GM19372 (cell line): Measurements from ENCODE around the gene KLHL15.
"Not testable (repeated sequence)": the region's sequence is repeated elsewhere in the genome, so short reads cannot be mapped to it uniquely, and the experiment has no call there.

Experiments used
- ATAC-seq: cut with Tn5 transposase; IDR thresholded peaks from one replicate; pipeline ENCODE4 v1.9.1; 2021; ENCODE audit warnings: mild to moderate bottlenecking, low read depth, moderate library complexity; ENCODE audit not compliant: unreplicated experiment

Gene KLHL15

GRCh38 chrX:24027086-24027485 lies at the start of gene KLHL15:
KLHL15 (minus strand) TSS chrX:24027186; CDS start chrX:24006693, 20,493 bp downstream.
- ATAC-seq, result no peak

DNA sequence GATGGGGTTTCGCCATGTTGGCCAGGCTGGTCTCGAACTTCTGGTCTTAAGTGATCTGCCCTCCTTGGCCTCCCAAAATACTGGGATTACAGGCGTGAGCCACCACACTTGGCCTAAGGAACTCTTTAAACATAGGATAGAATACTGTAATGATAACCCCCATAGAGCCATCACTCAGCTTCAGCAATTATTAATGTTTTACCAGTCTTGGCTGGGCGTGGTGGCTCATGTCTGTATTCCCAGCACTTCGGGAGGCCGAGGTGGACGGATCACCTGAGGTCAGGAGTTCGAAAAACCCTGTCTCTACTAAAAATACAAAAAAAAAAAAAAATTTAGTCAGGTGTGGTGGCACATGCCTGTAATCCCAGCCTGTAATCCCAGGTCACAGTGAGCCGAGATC lies 42.9 kb upstream of the KLHL15 start:
- ATAC-seq, result no peak

DNA sequence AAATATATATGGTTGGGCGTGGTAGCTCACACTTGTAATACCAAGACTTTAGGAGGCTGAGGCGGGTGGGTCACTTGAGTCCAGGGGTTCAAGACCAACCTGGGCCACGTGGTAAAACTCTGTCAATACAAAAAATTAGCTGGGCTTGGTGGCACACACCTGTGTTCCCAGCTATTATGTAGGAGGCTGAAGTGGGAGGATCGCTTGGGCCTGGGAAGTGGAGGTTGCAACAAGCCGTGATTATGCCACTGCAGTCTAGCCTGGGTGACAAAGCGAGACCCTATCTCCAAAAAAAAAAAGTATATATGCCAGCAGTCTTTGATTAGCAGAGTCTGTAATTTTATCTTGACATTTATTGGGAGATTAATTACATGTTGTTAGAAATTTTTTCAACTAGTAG lies 36.5 kb upstream of the KLHL15 start:
- ATAC-seq, result no peak

GRCh38 chrX:24055043-24055356 lies 28.0 kb upstream of the KLHL15 start:
- peak; percentile 8 for ATAC-seq

DNA sequence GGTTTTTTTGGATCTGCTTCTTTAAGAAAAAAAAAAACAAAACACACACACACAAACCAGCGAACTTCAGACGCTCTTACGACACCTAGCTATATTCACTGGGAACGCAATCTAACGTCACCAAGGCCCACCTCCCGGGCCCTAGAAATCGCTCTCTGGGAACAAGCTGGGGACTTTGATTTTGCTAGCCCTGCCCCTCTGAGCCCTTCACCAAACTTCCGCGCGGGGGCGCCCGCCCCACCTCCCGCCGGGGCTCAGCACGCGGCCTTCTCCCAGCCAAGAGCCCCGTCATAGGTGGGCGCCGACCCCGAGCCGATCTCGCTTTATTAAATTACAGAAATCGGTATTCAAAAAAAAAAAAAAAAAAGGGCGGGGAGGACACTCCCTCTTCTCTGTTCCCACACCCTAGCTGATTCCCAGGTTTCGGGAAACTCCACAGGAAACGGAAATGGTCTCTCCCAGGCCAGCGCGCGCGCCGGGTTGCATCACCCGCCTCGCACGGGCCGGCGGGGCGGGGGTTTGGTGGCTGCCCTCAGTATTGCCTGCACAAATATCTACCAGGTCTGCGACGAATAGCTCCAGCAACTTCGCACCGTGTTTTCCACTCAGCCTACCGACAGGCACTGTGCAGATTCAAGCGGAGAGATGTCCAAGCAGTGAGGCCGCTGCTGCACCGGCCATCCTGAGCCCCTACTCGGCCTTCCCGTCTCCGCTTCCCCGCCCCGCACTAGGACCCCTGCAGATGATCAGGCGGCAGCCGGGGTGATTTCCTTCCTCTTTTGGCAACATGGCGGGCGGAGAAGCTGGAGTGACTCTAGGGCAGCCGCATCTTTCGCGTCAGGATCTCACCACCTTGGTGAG lies 27.4 kb upstream of the KLHL15 start, which contains the start of gene EIF2S3:
Gene EIF2S3, plus strand, starts transcription at position 775 of the 861 bp plus-strand sequence. Its CDS starts 13 bp downstream, at position 788.
- peak; percentile 79 for ATAC-seq

DNA sequence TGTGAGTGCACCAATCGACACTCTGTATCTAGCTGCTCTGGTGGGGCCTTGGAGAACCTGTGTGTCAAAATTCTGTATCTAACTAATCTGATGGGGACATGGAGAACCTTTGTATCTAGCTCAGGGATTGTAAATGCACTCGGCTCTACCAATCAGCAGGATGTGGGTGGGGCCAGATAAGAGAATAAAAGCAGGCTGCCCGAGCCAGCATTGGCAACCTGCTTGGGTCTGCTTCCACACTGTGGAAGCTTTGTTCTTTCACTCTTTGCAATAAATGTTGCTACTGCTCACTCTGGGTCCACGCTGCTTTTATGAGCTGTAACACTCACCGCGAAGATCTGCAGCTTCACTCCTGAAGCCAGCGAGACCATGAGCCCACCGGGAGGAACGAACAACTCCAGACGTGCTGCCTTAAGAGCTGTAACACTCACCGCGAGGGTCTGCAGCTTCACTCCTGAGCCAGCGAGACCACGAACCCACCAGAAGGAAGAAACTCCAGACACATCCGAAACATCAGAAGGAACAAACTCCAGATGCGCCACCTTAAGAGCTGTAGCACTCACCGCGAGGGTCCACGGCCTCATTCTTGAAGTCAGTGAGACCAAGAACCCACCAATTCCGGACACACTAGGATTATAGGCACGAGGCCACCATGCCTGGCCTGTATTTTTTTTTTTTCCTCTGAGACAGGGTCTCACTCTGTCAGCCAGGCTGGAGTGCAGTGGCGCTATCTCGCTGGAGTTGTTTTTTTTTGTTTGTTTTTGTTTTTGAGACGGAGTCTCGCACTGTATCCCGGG lies 23.7 kb upstream of the KLHL15 start:
- not testable (repeated sequence) for ATAC-seq

GRCh38 chrX:24049643-24050042 lies 22.7 kb upstream of the KLHL15 start:
- not testable (repeated sequence) for ATAC-seq

DNA sequence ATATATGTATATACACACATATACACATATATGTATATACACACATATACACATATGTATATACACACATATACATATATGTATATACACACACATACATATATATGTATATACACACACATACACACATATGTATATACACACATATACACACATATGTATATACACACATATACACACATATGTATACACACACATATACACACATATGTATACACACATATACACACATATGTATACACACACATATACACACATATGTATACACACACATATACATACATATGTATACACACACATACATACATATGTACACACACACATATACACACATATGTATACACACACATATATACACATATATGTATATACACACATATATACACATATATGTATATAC lies 19.1 kb upstream of the KLHL15 start:
- not testable (repeated sequence) for ATAC-seq

DNA sequence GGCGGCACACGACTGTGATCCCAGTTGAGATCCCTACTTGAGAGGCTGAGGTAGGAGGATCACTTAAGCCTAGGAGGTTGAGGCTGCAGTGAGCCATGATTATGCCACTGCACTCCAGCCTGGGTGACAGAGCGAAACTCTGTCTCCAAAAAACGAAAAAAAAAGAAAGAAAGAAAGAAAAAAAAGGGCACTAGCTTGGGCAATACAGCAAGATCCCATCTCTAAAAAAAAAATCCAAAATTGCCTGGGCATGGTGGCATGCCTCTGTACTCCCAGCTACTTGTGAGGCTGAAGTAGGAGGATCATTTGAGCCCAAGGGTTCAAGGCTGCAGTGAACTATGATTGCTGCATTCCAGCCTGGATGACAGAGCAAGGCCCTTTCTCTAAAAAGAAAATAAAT lies 10.7 kb upstream of the KLHL15 start:
- ATAC-seq, result no peak

DNA sequence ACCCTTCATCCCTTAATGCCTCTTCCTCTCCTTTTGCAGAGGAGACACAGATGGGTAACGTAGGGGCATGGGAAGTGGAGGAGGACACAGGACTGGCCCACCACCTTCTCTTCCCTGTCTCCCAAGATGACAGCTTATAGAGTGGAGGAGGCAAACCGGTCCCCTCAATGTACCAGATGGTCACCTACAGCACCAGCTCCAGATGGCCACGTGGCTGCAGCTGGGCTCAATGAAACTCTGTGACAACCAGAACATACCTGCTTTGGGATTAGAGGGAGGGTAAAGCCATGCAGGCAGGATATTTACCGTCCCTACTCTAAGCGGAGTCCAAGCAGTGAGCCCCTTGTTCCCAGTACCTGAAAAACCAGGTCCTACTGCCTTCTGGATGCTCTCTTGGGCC lies 7.5 kb upstream of the KLHL15 start:
- ATAC-seq, result no peak

DNA sequence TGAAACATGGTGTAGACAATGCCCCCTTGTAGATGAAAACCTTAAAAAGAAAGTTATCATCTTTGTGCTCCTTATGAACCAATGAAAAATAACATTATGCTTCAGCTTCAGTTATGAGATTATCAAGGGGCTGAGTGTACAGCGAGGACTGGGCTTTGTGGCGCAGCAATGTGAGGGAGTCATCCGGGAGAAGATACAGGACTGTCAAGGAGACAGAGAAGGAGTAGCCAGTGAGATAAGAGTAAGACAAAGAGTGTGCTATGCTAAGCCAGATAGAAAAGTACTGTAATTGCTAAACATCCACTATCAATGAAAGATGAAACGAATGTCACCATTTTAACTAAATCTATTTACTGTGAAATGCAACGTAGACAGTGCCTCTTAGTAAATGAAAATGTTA lies 3.6 kb upstream of the KLHL15 start:
- no peak for ATAC-seq

DNA sequence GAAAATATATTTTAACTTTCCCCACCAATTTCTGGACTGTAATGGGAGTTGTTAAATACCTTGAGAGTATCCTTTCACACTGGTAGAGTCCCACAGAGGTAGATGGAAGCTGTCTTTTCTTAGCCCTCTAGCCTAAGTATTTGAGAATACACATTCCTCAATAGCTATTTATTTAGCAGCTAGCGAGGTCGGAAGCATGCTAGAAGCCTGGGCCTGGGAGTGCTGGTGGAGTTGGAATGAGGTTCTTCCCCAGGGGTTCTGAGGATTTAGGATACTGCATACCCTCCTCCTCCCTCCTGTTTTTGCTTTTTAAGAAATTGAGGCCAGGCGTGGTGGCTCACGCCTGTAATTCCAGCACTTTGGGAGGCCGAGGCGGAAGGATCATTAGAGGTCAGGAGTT lies 999 bp upstream of the KLHL15 start:
- no peak for ATAC-seq

GRCh38 chrX:24026432-24026831 lies 554 bp downstream of the KLHL15 start:
- no peak for ATAC-seq

DNA sequence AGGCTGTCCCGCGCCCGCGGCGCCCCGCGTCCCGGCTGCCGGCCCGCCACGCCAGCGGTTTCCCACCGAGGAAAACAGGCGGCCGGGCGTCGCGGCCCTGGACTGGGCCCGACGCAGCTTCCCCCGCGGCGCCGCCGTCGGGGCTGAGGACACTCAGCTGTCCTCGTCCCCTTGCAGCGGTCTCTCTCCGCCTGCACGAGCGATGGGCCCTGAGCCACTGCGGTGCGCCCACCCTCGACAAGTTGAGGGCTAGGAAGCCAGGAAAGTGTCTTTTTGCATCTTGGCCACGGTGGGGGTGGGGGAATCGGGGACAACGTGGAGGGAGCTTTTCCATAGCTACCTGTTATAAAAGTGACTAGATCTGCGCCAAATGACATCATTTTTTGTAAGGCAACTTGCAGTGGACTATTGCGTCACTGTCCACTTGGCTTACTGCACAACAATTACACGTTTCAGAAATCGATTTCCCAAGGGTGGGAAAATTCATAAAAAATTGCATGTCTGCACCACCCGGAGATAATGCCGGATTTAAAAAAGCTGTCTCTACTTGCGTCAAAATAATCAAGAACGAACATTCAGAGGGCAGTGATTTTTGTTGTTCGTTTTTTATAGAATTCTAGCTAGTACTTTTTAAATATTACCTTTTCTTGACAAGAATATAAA lies 1.1 kb downstream of the KLHL15 start:
- ATAC-seq, result peak; percentile 21

DNA sequence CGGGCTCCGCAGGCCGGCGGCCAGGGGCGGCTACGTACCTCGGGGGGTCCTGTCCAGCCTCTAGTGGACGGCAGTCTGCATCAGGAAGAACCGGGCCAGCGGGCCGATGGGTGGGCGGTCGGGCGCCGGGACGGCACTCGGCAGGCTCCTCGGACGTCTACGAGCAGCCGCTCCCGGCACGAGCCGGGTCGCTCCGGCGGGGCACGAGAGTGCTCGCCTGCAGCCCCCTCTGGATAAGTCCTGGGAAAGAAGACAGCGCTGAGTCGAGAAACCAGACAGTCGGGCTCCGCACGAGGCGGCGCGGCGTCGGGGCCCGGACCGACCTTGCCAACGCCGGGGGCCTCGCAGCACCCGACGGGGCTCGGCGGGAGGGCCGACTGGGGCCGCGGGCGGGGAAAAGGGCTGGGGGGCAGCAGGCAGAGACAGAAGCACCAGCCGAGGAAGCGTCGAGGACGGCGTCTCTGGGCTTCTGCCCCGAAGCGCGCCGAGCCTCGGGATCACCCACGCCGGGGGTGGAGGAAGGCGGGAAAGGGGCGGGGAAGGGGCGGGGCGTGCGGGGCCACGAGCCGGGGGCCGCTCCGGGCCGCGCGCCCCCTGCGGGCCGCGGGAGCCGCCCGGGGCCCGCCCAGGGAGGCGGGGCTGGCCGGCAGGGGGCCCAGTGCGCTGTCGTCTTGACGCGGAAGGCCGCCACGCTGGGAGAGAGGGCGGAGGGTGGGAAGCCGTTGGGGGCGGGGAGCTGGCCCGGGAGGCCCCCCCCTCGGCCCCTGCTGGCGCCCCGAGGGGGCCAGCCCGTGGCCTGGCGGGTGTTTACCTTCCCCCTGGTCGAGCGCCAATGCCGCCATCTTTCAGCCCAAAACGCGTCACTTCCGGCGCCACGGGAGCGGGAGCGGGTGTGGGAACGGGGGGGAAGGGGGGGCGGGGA lies 1.9 kb downstream of the KLHL15 start:
- peak; percentile 82 for ATAC-seq

- ATAC-seq, result no peak
Measured at GRCh38 chrX:24023972-24024669, 2.9 kb downstream of the KLHL15 start.

DNA sequence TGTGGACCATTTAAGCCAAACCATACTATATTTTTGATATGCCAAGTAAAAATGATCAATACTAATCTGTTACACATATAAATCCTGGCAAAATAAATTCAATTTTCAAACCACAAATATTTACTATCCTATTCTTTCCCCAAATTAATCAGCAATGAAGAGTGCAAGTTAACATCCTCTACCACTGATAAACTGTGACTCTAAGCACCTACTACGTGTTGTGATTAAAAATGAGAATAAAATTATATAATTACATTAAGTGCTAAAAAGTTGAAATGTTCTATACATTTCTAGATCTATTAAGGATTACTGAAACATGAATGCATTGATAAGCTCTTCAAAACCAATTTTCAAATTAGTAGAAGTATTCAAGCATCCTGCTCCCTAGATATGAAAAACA lies 3.4 kb downstream of the KLHL15 start:
- no peak for ATAC-seq

DNA sequence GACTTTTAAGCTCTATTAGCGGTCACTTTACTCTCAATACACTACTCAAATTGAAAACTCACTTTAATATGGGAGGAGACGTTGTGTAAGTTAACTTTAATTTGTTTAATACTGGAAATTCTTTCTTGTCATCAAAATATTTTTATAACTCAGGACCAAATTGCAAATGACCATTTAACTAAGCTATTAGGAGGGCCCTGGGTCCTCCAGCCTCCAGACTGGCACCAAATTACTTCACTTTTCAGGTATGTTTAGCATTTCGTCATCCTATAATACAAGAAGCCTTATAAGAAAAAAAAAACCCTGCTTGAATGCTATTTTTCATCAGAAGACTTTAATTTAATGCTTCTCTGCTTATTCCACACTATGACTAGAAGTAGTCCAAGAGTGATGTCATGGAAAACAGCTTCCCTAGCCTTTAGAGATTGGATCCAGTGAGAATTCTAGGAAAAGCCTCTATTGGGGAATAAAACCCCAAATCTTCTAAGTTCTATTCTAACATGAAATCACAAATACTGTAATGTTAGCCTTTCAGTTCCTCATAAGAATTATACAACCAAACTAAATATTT lies 6.6 kb downstream of the KLHL15 start:
- ATAC-seq, result no peak

GRCh38 chrX:24019448-24019847 lies 7.5 kb downstream of the KLHL15 start:
- ATAC-seq, result no peak
